Measurements from ENCODE around the gene CPNE4.

DNA sequence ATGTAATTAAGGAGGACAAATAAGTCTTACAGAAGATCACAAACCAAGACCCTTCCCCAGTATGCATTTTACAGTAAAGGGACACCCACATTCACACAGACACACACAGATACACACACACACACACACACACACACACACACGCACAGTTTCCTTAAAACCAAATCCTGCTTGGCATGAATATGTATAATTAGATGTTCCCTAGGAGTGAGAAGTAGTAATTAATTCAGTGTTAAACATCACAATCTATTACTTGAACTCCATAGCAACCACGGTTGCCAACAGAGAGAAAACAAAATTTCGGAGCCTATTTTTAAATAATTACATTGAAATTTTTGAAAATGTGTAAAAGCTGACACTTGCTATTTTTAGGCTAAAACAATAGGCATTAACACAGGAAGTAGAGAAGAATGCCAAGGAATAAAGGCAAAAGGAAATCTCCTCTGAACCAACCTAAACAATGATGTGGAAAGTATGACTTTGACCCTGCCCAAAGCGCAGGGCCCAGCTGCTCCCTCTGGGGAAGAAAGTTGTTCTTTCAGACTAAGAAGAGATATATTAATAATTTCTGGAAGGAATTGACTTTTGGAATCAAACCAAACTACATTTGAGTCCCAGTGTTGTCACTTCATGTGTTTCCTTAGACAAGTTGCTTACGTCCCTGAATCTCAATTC is 215.3 kb downstream of the CPNE4 start:
- TF ChIP-seq, protein P1, sequence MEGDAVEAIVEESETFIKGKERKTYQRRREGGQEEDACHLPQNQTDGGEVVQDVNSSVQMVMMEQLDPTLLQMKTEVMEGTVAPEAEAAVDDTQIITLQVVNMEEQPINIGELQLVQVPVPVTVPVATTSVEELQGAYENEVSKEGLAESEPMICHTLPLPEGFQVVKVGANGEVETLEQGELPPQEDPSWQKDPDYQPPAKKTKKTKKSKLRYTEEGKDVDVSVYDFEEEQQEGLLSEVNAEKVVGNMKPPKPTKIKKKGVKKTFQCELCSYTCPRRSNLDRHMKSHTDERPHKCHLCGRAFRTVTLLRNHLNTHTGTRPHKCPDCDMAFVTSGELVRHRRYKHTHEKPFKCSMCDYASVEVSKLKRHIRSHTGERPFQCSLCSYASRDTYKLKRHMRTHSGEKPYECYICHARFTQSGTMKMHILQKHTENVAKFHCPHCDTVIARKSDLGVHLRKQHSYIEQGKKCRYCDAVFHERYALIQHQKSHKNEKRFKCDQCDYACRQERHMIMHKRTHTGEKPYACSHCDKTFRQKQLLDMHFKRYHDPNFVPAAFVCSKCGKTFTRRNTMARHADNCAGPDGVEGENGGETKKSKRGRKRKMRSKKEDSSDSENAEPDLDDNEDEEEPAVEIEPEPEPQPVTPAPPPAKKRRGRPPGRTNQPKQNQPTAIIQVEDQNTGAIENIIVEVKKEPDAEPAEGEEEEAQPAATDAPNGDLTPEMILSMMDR (IDR thresholded peaks at IDR 0.05) = no peak
- no peak for TF ChIP-seq POLR2A (IDR thresholded peaks at IDR 0.05)
